ENCODE results near the gene WWC1.

WWC1 gene

DNA sequence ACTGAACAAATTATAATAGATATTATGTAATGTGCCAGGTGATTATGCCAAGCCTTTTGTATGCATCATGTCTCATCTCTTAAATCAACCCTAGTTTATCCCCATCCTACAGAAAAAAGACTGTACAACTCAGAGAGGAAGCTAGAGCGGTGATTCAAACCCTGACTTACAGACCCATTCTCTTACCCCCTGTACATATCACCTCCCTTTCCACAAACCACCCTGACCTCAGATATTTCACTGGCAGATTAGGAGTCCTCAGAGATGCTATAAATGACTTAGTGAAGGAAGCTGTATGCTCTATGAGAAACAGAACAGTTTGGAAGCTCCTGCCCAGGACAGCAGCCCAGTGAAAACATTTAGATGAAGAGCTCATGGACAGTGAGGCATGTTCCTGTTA is 115.8 kb downstream of the WWC1 start:
- peak; percentile 23 for DNase-seq (ENCODE audit: low spot score)
- no peak for FAIRE-seq

DNA sequence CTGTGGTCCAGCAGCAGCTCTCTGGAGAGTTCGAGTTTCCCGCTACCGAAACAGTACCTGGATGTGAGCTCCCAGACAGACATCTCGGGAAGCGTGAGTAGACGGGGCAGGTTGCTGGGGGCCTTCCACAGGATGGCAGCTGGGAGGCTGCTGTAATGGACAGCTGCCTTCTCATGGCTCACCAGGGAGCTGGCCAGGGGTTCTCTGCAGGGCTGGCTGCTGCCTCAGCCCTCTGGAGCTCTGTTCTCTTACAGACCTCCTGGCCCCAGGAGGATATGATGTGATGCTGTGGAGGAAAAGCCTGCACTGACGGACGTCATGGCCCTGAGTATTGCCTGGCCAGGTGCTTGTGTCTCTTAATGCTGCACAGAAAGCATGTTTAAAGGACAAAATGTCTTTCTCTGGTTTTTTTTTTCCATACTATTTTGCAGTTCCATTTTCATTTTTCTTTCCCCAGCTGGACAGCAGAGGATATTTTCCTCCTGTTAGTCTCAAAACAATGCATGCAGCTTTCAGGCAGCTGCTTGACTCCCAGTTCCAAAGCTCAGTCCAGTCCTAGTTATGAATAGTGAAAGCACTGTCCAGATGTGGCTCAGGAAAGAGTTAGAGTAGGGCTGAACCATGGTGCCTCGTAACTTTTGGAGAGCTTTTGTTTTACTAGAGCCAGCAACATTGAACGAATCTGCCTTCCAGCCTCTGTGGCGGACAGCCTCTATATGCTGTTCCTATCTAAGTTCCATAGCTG is 117.3 kb downstream of the WWC1 start:
- DNase-seq (ENCODE audit: low spot score) (no peak), FAIRE-seq (no peak)

DNA sequence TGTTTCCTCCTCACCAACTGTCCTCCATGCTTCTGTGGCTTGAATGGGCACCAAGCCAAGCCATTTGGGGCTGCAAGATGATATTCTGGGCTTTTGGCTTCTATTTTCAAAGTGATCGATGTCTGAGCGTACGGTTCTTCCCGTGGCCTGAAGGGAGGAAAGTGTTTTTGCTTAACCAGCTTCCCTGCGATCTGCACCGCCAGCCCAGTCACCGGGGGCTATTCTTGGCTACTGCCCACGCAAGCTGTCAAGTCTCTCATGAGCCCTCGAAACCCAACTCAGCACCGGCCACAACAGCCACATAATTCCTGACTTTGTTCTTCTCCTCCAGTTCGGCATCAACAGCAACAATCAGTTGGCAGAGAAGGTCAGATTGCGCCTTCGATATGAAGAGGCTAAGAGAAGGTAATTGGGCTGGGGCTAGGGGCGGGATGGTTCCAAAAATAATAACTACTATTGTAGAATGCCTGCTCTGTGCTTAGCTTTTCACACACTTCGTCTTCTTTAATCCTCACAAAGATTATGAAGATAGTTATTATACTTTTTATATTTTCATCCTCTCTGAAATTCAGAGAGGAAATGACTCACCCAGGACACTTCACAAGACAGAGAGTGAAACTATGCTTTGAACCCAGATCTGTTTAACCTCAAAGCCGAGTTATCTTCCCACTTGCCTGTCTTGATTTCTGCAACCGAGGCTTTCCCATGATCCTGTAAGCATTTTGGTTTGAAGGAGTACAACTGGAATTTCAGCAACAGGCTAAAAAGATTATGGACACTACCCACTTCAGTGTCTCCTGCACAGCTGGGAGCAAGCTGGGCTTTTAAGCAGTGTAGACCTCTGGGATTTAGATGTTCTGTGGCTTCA is 118.4 kb downstream of the WWC1 start:
- FAIRE-seq = peak; percentile 93
- peak; percentile 64 for DNase-seq (ENCODE audit: low spot score)

DNA sequence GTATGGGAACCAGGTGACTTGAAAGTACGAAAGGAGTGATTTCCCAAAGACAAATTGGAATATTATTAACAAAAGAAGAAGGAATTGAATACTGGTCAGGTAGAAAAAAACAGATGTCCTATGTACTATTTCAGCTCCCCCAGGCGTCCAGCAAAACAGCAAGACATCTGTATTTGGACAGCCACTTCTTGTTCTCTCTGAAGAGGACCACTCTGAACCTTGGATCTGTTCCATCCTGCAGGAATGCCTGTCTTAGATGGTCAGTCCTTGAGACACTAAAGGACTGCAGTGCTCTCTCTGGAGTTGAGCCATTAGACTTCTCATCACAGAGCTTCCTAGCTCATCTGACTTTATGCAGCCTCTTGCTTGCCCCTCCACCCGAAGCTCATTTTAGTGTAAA is 120.4 kb downstream of the WWC1 start:
- no peak for FAIRE-seq

DNA sequence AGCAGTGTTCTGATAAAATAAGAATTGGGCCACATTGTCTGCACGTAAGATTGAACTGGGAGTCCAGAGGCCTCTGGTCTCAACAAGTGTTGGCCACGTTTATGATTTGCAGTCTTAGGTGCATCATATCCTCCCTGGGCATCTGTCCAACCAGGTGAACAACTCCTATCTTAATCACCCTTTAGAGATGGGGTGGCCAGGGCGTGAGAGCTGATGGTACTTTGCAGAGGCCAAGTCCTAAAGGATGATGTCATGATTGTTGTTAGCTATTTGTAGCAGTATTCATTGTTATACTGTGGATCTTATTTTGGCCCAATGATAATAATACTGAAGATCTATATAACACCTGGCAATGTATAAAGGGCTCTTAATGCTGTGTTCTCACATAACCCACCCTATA is 121.6 kb downstream of the WWC1 start:
- no peak for FAIRE-seq
- no peak for DNase-seq (ENCODE audit: low spot score)

More for the DNA sequence above, 120.4 kb downstream of the WWC1 start:
- no peak for DNase-seq (ENCODE audit: low spot score)

DNA sequence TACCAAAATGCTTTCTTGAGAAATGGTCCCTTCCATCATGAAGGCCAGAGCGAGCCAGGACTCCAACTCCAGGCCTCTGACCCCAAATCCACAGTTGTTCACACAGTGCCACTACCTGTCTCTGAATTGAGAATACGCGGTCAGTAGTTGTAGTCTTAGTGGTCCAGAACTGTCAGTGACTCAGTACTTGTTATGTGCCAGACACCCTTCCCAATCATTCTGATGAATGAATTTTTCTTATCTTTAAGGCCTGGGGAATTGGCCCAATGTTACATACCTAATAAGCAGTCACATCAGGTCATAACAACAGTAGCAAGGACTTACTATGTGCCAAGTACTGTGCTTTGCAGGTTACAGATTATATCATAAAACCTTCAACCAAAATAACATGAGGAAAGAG is 122.2 kb downstream of the WWC1 start:
- DNase-seq (ENCODE audit: low spot score) (no peak), FAIRE-seq (no peak)

DNA sequence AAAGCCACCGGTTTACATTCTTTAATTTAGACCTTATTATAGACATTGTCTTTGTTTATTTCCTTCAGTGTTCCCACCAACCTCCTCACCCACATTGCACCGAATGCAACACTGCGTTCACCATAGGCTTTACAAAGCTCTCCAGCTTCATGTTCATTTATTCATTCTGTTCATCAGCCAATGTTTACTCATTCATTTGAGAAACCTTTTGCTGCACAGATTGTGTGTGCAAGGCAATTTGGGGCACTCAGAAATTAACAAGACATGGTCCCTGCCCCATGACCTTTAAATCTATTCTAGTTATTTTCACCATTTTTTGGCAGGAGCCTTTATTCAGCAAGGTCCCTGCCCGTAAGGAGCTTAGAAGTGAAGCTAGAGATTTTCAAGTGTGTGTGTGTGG is 124.0 kb downstream of the WWC1 start:
- DNase-seq (ENCODE audit: low spot score) (no peak), FAIRE-seq (no peak)

DNA sequence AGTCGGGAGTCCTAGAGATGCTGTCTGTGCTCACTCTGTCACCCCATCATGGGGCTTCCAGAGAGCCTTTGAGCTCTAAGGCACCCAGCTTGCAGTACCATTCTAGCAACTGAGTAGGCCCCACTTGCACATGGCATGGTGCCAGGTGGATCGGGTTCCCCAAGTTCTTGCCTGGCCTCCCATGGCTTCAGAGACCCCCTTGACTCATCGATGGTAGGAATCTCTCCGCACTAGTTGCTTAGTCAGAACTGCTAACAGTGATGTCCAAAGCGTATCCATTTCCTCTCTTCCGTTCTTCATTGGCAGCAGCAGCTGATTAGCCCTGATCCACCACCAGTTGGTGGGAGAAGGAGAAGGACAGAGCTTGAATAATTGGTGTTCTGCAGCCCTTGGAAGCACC is 124.5 kb downstream of the WWC1 start:
- FAIRE-seq (no peak), DNase-seq (ENCODE audit: low spot score) (no peak)

DNA sequence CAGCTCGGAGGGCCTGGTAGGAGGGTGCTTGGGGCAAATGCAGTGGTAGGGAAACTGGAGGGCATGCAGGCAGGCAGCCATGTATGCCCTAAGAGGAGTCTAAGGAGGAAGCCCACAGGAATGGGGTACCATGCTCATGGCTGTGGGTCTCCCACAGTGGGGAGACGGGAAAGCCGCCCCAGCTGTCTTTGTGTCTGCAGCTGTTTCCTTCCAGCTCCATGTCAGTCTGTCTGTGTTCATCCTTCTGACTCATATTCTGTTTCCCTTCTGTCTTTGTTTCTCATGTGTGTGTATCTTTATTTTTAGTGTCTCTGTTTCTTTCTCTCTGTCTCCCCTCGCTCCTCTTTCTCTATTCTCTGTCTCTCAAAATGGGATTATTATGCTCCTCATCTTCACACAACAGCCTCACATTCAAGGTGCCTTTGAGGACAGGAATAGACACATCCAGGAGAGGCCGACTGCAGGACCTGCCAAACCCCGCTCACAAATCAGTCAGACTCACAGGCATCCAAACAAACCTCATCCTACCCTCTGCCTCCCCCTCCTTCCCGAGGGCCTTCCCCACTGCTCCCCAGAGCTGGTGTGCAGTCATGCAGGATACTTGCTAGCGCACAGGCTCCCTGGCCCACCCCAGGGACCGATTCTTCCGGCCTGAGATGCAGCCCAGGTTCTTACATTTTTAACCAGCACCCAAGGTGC is 126.4 kb downstream of the WWC1 start:
- no peak for FAIRE-seq
- DNase-seq (ENCODE audit: low spot score) = no peak

DNA sequence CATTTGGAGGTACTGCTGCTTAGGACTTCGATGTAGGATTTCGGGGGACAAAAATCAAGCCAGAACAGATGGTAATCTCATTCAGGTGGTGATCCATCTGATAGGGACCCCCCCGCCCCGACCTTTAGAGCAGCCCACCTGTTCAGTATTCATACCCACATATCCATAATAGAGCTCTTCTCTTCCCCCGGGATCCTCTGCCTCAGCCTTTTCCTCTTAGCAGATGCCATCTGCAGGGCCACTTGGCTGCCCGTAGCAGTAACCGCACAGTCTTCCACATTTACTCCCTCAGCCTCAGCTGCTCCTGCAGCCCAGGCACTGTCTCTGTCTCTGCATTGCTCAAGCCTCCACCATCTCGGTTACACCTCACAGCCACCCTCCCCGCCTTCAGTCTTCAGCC is 129.0 kb downstream of the WWC1 start:
- no peak for FAIRE-seq
- DNase-seq (ENCODE audit: low spot score) = no peak

DNA sequence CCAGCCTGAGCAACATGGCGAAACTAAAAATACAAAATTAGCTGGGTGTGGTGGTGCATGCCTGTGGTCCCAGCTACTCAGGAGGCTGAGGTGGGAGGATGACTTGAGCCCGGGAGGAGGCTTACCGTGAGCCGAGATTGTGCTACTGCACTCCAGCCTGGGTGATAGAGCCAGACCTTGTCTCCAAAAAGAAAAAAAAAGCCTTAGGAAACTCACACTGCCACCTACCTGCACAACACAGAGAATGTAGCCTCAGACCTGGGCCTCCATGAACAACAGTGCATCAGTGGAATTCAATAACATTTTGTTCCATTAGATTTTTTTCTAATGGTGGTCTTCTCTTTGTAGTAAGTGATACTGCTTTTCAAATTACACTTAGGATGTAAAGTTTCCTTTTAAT is 131.0 kb downstream of the WWC1 start:
- FAIRE-seq (no peak), DNase-seq (ENCODE audit: low spot score) (peak; percentile 30)

DNA sequence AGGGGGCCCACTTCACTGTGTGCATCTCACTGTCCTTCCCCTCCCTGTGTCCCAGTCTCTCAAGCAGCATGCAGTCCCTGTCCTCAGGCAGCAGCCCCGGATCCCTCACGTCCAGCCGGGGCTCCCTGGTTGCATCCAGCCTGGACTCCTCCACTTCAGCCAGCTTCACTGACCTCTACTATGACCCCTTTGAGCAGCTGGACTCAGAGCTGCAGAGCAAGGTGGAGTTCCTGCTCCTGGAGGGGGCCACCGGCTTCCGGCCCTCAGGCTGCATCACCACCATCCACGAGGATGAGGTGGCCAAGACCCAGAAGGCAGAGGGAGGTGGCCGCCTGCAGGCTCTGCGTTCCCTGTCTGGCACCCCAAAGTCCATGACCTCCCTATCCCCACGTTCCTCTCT is 132.0 kb downstream of the WWC1 start:
- no peak for DNase-seq (ENCODE audit: low spot score)
- FAIRE-seq = no peak

DNA sequence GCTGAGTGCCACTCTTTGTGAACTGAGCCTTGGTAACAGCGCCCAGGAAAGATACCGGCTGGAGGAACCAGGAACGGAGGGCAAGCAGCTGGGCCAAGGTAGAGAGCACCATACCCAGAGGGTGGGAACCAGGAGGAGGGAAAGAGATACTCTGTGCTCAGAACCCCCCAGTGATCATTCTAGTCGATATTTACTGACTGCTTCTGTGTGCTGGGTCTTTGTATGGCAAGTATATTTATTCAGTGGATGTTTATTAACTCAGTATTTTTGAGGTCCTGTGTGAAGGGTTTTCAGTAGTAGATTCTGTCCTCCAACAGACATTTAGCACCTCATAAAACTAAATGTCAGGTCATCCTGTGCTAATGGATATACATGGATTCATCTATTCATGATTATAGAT is 132.5 kb downstream of the WWC1 start:
- FAIRE-seq = no peak

DNA sequence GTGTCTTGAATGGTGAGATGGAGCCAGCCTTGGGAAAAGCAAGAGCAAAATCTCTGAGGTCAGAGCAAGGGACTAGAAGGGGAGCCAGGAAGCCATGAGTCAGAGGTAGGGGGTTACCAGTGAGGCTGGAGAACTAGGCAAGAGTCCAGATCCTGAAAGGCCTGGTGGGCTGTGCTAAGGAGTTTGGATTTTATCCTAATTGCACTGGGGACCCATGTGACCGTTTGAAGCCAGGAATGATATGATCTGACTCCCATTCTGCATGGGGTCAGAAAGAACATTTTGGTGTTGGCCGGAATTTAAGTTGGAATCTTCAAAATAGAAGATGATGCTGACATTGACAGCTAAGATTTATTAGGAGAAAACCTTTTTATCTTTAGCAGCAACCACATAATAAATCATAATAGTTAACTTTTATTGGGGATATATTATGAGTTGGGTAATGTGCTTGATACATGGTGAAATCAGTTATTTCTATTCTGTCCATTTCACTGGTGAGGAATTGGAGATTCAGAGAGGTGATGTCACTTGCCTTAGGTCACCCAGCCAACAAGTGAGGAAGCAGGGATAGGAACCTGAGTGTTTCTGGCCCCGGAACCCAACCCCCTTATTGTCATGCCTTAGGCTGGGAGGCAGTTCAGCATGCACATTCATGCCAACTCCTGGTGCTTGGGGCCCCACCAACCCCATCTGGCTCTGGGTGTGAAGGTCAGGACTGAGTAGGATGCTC is 133.3 kb downstream of the WWC1 start:
- DNase-seq (ENCODE audit: low spot score) (peak; percentile 23), FAIRE-seq (no peak)

More for the DNA sequence above, 132.5 kb downstream of the WWC1 start:
- no peak for DNase-seq (ENCODE audit: low spot score)

DNA sequence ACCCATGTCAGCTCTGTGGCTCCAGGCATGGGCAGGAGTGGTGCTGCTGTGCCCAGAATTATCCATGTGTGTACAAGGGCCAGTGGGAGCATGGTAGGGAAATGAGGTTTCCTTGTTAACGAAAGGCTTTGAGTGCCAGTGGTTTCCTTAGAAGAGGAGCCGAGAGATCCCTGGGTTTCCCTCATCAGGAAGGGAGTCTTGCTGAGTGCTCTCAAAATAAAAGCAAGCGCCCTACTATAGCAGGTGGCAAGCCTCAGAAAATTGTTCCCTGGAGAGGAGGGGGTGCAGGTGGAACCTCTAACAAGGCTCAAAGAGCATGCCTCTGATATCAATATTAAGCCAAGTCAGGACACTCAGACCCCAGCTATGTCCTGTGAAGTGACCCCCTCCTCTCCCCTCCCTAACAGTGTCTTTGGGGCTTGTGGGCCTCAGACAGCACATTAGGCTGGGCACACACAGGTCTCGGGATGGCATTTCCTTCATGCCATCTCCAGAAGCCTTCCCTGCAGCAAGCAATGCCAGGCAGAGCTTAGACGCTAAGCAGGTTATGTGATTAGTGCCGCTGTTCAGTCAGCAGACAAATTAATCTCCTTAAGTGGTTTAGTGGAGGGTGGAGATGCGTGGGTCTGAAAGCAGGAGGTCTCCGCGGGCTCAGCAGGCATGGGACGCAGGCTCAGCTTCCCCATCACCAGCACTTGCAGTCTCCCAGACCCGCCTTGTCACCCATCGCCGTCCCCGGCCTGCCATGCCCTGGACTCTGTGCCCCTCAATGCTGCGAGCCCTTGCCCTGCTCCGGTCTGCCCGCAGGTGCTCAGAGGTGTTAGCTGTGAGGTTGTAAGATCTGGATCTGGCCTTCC is 134.8 kb downstream of the WWC1 start:
- FAIRE-seq = no peak
- DNase-seq (ENCODE audit: low spot score) = no peak

DNA sequence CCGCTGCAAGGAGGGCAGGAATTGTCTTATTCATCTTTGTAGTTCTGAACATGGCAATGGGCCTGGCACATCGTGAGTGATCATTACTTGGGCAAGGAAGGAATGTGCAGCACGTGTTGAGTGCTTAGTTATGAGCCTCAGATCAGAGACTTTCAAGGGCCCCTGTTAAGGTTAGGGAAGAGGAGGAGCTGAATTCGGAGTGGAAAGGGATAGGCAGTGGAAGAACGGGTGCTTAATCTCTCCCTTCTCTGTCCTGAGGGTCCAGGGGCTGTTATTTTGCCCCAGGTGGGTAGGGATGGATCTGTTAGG is 135.4 kb downstream of the WWC1 start:
- no peak for FAIRE-seq
- no peak for DNase-seq (ENCODE audit: low spot score)

DNA sequence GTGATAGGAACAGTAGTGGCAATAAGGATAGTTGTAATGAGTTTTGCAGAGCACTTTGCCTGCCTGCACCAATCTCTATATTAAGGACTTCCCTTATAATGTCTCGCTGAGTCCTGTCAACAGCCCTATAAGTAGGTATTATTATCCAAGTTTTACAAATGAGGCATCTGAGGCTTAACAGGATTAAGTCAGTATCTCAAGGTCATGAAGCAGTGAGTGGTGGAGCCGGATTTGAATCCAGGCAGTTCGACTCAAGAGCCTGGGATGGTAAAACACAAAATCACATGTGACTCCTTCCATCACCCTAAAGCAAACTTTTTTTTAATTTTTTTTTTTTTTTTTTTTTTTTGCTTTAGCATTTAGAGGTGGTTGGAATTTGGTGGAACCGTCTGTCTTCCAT is 135.8 kb downstream of the WWC1 start:
- no peak for DNase-seq (ENCODE audit: low spot score)
- no peak for FAIRE-seq

DNA sequence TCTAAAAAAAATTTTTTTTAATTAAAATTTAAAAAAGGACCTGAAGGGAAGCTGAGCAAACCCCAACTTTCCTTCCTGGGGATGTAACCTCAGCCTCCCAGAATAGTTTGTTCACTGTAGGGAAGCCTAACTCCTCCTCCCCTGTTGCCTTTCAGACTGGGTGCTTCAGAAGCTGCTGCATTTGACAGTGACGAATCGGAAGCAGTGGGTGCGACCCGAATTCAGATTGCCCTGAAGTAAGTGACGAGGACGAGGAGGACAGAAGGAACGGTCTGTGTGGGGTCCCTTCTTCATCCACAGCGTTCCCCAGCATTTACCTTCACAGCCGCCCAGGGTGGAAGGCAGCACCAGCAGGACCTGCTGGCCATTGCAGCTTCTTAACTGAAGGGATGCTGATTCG is 137.1 kb downstream of the WWC1 start:
- FAIRE-seq = no peak
- DNase-seq (ENCODE audit: low spot score) = no peak

DNA sequence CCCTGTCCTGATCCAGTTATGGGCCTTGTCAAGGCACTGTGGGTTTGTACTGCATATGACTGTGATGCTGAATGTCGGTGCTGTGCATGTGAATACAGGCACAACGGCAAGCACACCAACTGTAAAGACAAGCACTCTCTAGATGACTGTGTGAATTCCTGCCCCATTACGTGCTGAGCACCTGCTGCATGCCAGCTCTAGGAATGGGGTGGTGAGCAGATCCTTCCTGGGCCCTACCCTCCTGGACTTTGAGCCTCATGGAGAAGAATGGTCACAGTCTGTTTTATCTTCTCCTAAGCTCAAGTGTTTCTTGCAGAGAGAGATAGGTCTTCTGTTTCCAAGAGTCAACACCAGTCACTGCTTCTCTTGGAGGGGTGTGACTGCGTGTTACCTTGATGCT is 138.9 kb downstream of the WWC1 start:
- FAIRE-seq = no peak
- no peak for DNase-seq (ENCODE audit: low spot score)

DNA sequence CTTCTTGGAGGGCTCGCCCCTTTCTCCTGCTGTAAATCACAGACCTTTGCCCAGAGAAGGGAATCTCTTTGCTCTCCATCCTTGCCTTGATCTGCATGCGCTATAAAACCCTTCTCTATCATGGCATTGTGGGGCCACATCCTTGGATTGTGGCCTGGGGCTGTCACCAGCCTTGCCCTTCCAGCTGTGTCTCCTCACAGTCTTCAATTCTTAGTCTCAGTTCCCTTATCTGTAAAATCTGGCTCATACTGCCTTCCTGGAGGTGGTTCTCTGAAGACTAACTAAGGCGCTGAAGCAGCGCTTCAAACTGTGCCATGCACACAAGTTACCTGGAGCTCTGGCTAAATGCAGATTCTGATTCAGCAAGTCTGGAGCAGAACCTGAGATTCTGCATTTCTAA is 141.5 kb downstream of the WWC1 start:
- no peak for FAIRE-seq
- no peak for DNase-seq (ENCODE audit: low spot score)

DNA sequence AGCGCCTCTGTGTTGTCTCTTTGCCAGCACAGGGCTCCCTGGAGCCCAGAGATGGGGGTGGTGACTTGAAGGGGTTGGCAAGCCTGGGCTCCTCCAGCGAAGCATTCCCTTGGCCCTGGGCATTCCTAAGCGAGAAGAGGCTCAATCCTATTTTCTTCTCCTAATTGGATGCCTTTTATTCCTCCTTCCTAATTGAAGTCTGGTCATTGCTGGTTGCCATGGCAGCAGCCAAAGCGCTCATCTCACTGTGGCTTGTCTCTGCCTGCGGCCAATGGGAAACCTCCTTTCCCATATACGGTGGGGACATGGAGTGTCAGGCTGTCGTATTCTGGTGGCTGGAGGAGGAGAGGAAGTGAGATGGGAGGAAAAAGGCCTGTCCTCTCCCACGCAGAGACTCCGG is 142.6 kb downstream of the WWC1 start:
- DNase-seq (ENCODE audit: low spot score) (no peak), FAIRE-seq (no peak)

All from RCC 7860 (cell line).